ENCODE measurements around the gene FASTKD2.
"Not testable (repeated sequence)": the region's sequence is repeated elsewhere in the genome, so short reads cannot be mapped to it uniquely, and the experiment has no call there.

FASTKD2 gene

DNA sequence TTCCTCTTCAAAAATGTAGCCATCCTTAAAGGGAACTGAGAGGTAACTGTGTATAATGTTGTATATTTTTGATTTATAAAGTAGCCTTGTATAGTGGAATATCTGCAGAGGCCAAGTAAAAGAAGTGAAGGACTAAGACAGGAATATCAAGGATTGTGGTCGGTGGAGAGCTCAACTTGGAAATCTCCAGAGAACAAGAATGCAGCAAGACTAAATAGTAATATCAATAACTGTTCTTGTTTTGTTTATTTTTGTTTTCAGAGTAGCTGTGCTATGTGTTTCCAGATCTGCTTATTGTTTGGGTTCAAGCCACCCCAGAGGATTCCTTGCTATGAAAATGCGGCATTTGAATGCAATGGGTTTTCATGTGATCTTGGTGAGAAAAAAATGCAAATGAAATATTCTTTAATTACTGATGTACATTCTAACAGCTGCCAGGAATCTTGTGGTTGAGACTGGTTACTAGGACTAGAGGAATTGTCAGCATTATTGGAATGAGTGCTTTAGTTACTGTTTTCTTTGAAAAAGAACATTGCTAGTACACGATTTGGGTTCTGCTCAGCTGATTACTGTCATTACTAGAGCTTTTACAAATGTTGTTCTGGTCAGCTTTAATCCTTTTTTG is 25.0 kb downstream of the FASTKD2 start:
- DNase-seq (ENCODE audit: low read depth, low spot score), result no peak

DNA sequence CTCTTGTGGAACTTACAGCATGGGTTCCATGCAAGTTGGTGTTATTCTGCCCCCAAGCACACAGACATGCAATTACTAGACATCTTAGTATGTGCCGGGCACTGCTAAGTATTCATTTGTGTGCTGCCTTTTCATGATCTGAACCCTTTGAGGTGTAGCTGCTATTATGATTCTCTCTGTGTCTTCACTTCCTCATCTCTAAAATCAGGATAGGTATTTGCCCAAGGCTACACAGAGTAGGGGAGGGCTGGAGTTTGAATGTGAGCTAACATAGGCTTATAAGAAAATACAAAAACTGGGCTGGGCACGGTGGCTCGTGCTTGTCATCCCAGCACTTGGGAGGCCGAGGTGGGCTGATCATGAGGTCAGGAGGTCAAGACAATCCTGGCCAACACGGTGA is 27.2 kb downstream of the FASTKD2 start:
- DNase-seq (ENCODE audit: low read depth, low spot score), result no peak

DNA sequence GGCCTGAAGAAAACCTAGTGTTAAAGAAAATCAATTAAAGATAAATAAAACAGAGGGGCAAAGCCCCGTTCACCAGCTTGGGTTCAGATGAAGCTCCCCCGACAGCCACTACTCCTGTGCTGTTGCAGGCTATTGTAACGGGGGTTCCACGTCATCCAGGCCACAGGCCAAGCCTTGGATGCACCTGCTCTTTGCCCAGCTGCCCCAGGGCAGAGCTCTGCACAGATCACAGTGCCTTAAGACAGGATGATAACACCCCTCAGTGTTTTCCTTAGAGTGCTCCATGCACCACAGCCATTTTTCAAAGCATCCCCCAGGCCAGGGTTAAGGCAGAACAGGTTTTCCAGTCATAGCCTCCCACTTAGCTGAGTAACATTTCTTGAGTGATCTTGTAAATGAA is 32.0 kb downstream of the FASTKD2 start:
- no peak for DNase-seq (ENCODE audit: low read depth, low spot score)

DNA sequence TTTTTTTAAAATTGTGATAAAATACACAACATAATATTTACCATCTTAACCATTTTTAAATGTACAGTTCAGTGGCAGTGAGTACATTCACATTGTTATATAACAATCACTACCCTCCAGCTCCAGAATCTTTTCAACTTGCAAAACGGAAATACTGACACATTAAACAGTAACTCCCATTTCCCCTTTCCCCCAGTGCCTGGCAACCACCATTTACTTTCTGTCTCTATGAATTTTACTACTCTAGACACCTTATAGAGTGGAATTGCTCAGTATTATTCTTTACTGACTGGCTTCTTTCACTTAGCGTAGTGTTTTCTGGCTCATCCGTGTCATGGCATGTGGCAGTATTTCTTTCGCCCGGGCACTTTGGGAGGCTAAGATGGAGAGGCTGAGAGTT is 32.6 kb downstream of the FASTKD2 start:
- no peak for DNase-seq (ENCODE audit: low read depth, low spot score)

- DNase-seq (ENCODE audit: low read depth, low spot score), result no peak
Measured at GRCh38 chr2:206799083-206799482, 33.7 kb downstream of the FASTKD2 start.

DNA sequence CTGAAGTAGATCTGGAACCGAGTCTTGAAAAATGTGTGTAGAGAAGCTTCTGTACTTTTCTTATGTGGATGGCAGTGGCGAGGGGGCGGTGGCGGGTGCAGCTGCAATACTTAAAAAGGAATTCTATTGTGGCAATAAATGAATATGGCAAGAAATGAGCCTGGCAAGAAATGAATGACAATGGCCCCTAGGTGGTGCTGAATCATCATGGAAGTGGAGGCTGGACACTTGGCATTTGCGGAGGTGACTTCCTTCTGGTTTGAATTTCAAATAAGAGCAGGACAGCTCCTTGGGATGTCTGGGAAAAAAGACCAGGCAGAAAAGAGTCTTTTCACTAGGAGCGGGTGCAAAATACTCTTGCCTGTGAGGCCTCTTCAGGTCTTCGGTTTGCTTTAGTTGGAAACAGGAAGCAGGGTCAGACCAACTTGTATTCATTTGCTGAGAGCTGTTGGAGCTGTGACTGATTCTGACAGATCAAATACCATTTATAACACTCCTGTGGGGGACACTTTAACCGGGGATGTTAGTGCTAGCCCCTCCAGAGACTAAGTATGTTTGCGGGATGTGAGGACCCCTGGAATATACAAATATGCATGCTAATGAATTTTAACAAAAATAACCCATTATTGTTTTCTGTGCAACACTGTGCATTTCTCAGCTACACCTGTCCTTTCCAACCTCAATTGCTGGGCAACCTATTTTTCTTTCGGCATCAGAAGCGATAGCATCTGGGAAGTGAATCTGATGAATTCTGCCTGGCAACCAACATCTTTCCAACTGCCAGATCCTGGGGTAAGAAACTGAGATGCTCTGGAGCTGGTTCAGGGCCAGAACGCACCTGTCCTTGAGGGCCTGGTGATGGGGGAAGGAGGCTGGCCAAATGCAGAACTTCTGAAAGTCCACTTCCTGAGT is 35.4 kb downstream of the FASTKD2 start:
- DNase-seq (ENCODE audit: low read depth, low spot score), result peak; percentile 70

DNA sequence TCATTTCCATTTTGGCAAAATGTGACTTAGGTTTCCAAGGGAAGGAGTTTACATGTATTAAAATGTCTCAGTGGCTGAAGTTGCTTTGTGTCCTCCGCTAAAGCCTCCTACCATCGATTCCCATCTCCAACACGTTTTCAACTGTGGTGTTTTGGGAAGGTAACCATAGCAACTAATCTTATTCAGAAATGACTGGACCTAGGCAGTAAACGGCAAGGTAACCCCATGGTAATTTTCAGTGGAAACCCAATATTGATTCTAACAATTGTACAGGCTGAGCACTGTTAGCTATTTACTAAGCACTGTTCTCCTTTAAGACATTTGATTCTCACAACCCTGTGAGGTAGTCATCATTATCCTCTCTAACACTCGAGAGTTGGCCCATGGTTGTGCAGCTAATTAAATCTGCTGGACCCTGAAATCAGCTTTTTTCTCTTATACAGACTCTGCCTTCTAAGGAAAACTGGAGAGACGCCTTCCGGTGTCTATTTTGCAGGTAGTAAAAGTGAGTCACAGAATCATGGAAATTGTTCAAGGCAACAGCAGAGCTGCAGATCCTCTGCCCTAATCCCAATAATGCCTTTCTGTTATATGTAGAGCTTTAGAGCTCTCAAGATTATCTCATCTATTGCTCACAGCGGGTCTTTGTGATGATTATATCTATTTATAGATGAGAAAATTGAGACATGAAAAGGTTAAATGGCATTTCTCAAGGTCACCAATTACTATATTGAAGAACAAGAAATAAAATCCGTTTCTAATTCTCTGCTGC is 36.2 kb downstream of the FASTKD2 start:
- no peak for DNase-seq (ENCODE audit: low read depth, low spot score)

GRCh38 chr2:206802654-206803514 is 37.5 kb downstream of the FASTKD2 start:
- no peak for DNase-seq (ENCODE audit: low read depth, low spot score)

- DNase-seq (ENCODE audit: low read depth, low spot score), result no peak
Measured at GRCh38 chr2:206804326-206804725, 38.9 kb downstream of the FASTKD2 start.

DNA sequence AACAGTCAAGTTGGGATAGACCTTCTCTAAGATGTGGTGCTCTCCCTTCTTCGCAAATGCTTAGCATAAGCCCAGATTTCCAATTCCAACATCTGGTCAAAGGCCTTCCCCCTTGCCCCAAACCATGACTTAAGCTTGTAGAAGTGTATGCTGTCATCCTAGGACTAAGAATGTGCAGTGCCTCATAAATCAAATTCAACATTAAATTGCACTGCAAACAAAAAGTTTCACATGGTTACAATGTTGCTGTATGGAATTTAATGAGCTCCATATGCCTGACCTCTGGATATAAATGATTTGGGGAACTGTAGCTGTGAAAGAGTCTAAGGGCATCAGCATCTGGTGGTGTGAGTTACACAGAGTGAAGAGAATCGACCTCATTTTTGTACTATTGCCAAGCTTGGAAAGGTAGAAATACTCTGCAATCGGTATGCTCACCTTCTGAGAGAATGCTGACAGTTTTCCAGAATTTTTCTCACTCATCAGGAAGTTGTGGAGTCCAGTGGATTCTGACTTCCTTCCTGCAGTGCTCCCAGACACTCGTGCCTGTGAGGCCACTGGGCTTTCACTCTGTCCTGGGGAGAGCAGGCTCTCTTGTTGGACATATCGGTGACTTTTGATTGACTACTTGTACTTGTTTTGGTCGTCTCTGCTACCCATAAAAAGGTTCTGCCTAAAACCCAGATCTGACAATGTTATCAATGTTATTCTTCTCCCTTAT is 40.6 kb downstream of the FASTKD2 start:
- no peak for DNase-seq (ENCODE audit: low read depth, low spot score)

DNA sequence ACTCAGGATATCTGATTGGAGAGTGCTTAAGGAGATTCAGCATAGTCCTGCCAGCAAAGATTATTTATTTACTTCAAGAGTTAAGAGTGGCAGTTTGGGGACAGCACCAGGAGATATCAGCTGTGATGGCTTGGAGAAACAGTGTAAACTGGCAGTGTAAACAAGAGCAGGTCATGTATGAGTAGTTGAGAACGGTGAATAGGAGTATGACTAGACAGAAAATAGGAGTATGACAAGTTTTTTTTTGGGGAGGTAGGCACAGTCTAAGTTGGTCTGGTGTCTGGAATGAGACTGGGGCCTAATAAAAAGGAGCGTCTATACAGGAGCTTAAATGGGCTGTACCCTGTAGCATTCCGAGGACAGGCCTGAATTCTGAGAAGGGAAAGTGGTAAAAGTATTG is 42.2 kb downstream of the FASTKD2 start:
- not testable (repeated sequence) for DNase-seq (ENCODE audit: low read depth, low spot score)

GRCh38 chr2:206812471-206812870 is 47.1 kb downstream of the FASTKD2 start:
- DNase-seq (ENCODE audit: low read depth, low spot score), result not testable (repeated sequence)

DNA sequence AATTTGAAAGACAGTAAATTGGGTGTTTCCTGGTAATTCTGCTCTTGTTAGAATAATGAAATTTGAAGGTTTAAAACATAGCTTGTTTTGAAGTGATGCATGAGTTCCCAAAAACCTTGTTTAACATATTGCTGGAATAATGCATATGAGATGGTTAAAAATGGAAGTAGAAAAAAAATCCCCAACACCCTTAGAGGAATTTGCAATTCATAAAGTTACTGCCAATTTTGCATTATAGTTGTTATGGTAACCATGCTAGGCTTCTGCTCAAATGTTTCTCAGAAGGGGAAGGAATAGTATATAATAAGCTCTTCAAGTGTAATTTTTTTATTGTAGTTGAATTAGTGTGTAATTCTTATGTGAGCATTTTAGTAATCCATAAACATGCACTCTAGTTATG is 49.1 kb downstream of the FASTKD2 start:
- DNase-seq (ENCODE audit: low read depth, low spot score), result no peak

- no peak for DNase-seq (ENCODE audit: low read depth, low spot score)
Measured at GRCh38 chr2:206820807-206821206, 55.4 kb downstream of the FASTKD2 start.

- DNase-seq (ENCODE audit: low read depth, low spot score), result no peak
Measured at GRCh38 chr2:206823178-206823577, 57.8 kb downstream of the FASTKD2 start.

- no peak for DNase-seq (ENCODE audit: low read depth, low spot score)
Measured at GRCh38 chr2:206824087-206824618, 58.7 kb downstream of the FASTKD2 start.

DNA sequence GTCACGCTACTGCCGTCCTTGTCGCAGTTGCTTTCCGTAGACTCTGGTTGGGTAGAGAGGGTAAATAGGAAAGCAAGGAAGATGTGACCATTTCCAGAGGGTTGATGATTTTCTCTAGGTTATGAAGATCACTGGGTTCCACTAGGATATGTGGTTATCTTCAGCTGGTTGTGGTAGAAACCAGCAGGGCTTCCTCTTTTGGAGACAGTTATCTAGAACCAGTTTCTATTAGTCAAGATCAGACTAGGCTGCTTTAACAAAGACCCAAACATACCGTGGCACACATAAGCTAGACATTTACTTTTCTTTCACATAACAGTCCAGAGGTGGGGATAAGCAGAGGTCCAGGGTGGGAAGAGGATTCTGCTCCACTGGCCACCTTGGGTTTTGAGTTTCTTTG is 59.6 kb downstream of the FASTKD2 start:
- no peak for DNase-seq (ENCODE audit: low read depth, low spot score)

- DNase-seq (ENCODE audit: low read depth, low spot score), result no peak
Measured at GRCh38 chr2:206831442-206831995, 66.1 kb downstream of the FASTKD2 start.

GRCh38 chr2:206832873-206833272 is 67.5 kb downstream of the FASTKD2 start:
- DNase-seq (ENCODE audit: low read depth, low spot score), result no peak

DNA sequence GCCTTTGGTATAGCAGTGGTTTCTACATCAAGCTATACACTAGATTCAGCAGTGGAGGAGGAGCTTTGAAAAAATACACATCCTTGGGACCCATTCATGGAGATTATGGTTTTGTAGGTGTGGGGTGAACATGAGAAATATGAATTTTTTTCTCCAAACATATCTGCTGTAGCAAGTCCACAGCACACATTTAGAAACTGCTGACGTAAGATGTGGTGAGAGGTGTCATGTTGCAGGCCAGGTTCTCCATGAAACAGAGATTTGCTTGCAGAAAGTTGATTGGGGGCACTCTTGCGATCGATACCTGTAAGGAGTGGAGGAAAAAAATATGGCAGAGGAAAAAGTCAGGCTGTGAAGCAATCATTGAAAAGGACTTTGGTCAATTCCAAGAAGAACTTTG is 67.9 kb downstream of the FASTKD2 start:
- no peak for DNase-seq (ENCODE audit: low read depth, low spot score)

Measured in iPS DF 19.7 (cell line).